Measurements from ENCODE around the gene TNNT3.
"Not testable (repeated sequence)": the region's sequence is repeated elsewhere in the genome, so short reads cannot be mapped to it uniquely, and the experiment has no call there.

The TNNT3 gene

DNA sequence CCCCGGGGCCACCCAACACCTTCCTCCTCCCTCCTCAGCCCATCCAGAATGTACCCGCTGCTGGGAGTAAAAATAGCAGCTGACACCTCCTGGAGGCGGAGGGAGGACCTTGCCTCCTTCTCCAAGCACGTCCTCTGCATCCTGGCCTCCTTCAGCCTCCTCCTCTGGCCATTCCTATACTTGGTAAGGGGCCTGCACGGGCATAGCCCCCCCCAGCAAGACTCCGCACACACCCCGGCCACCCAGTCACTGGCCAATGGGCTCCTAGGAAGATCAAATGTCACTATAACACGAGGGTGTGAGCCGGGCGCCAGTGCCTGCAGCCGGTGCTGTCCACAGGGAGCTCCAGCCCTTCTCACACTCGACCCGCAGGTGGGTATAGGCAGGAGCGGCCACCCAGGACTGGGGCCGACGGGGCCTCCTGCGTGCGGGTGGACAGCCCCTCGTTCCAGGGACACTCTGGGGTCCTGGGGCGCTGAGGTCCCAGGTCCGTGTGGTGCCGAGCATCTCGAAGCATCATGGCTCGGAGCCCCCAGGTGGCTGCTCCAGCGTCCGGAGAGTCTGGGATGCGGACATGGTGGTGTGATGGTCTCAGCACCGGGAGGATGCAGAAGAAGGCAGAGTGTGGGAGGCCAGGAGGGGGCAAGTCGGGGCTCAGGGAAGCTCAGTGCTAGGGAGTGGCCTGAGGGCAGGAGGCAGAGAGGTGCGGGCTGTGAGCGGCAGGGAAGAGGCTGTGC, at the start of gene TNNT3:
TNNT3 (plus strand) TSS at position 313 of the 737 bp plus-strand sequence. CDS start 3,172 bp downstream, outside the sequence.
- DNase-seq, result no peak

DNA sequence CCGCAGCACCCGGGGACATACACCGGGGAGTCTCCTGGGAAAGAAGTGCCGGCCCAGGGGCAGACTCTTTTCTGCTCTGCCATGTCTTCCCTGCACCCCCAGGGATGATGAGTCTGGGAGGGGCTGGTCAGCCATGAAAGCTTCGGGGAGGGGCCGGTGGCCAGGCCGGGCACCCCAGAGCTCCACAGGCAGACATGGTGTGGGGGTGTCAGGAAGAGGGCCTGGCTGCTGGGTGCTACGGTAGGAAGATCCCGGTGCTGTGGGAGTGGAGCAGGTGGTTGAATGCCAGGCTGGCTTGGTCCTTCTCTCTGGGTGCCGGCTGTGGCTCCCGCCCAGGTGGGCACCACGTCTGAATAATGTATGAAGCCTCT, 49.2 kb upstream of the TNNT3 start:
- DNase-seq, result no peak

DNA sequence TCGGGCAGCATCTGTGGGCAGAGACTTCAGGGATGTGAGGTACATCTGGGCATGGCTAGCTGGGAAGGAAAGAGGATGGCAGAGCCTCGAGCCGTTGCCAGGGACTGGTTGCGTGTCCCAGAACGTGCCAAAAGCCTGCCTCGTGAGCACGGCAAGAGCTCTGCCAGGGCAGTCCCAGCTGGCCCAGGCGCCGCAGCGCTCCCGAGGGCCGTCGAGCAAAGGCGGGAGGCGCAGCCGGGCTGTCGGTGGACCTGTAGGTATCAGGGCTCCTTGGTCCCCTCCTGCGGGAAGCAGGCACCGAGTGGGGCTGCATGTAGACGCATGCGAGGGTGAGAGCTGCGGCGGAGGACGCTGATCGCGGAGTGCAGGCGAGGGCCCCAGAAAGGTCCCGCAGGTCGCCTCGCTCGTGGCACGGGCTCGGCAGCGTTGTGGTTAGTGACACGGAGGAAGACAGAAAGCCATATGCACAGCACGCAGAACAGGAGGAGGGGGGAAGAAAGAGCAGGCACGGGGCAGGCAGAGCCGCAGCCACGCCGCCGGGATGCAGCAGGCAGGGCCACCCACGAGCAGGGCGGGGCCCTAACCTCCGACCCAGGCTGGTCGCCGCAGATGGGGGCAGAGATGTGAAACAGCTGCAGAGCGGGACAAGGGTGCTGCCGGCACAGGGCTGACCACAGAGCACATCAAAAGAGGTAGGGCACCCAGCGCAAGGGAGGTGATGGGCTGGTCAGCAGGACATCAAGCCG, 48.6 kb upstream of the TNNT3 start:
- no peak for DNase-seq

DNA sequence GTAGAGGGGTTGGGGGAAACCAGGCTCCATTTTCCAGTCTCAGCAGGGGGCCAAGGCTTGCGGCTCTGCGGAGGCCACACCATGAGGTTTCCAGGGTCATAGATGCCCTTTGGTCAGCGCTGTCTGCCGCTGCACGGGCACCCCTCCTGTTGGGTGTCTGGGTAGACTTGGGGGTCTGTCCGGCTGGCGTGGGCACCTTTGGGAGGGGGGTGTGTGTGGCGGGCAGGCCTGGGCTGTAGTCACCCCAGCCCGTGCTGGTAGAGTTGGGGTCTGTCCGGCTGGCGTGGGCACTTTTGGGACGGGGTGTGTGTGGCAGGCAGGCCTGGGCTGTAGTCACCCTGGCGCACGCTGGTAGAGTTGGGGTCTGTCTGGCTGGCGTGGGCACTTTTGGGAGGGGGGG, 48.0 kb upstream of the TNNT3 start:
- DNase-seq, result no peak

DNA sequence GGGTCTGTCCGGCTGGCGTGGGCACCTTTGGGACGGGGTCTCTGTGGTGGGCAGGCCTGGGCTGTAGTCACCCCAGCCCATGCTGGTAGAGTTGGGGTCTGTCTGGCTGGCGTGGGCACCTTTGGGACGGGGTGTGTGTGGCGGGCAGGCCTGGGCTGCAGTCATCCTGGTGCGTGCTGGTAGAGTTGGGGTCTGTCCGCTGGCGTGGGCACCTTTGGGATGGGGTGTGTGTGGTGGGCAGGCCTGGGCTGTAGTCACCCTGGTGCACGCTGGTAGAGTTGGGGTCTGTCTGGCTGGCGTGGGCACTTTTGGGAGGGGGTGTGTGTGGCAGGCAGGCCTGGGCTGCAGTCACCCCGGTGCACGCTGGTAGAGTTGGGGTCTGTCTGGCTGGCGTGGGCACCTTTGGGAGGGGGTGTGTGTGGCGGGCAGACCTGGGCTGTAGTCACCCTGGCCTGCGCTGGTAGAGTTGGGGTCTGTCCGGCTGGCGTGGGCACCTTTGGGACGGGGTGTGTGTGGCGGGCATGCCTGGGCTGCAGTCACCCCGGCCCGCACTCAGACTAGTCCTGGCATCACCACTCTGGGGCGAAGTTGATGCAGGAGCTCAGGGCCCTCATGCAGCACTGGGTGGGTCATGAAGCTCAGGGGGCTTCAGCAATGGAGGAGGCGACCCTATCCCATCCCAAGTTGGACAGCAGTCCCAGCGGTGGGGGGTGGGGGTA, 47.1 kb upstream of the TNNT3 start:
- no peak for DNase-seq

DNA sequence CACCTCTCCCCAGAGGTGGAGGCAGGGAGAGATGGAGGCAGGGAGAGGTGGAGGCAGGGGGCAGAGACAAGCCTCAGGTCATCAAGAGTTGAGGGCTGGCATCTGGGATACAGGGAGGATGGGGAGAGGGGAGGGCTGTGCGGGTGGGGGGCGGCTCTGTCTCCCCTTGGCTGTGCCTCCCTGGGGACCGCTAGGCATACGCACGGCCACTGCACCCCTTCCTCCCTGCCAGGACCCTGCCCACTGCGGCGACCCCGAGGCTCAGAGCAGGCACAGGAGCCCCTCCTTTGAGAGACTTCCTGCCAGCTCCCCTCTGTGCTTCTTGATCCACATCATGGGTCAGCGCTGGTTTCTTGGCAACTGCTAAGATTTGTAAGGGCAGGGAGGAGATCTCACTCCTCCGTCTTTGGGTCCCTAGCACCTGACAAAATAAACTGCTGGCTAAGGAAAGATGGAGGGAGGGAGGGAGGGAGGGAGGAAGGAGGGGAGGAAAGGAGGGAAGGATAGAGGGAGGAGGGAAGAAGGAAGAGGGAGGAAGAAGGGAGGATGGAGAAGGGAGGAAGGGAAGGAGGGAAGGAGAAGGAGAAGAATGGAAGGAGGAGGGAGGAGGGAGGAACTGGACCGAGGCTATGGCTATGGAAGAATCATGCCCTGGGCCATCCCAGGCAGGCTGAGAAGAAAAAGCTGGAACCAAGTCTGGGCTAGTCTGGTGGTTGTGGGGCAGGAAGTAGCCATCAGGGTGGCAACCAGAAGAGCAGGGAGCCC, 46.3 kb upstream of the TNNT3 start:
- DNase-seq, result no peak

DNA sequence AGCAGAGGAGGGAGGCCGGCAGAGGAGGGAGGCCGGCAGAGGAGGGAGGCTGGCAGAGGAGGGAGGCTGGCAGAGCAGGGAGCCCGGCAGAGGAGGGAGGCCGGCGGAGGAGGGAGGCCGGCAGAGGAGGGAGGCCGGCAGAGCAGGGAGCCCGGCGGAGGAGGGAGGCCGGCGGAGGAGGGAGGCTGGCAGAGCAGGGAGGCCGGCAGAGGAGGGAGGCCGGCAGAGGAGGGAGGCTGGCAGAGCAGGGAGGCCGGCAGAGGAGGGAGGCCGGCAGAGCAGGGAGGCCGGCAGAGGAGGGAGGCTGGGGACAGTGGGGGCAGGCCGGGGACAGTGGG, 45.7 kb upstream of the TNNT3 start:
- not testable (repeated sequence) for DNase-seq

DNA sequence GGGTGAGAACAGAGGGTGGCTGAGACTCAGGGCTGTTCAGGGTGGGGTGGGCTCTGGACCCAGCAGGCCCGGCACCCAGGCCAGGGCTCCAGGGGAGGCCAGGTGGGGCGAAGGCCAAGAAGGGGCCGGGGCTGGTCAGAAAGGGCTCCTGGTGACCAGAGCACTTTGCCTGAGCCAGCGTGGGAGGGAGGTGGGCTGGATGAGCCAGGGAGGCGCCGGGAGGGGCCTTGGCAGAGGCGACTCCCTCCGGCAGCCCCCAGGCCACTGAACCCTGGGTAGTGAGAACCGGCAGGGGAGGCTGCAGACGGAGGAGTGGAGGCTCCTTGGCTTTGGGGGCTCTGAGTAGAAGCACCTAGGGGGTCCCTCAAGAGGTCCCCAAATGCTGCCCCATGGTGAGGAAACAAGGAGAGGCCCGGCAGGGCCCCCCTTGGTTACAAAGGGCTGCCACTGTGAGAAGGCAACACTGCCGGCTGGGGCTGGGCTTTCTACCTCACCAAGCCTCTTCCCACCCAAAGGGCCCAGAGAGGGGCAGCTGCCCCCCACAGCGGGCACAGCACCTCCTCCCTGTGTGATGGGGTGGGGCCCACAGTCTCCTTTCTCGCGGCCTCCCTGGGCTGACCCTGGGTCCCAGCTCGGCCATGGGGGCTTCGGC, 44.9 kb upstream of the TNNT3 start:
- DNase-seq, result not testable (repeated sequence)

DNA sequence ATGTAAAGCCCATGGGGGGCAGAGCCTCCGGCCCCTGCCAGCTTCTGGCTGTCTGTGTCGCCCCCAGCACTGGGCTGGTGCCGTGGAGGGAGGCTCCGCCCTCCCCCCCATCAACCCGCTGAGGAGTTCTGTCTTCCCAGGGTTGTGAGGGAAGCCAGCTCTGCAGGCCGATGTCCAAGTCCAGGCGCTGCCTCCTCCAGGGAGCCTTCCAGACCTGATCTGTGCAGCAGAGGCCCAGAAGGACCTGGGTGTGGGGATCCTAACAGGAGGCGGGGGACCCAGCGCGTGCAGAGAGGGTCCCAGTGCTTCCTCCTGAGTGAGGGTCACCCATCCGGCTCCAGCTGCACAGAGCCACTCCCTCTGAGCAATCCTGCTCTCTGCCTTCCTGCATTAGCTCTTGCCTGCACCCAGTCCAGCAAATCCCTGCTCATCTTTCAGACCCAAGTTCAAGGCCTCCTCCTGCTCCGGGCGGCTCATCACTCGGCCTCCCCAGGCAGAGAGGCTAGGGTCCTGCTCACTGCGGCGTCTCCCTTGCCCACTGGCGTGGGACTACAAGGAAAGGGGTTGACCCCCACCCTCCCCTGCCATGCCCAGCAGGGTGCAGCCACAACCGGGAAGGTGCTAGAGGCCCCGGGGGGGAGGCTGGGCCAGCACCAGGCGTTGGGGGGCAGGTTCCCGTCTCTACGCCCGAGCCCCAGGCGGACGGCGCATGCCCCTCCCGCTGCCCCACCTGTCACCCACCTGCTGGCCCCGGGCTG, 44.2 kb upstream of the TNNT3 start:
- no peak for DNase-seq

DNA sequence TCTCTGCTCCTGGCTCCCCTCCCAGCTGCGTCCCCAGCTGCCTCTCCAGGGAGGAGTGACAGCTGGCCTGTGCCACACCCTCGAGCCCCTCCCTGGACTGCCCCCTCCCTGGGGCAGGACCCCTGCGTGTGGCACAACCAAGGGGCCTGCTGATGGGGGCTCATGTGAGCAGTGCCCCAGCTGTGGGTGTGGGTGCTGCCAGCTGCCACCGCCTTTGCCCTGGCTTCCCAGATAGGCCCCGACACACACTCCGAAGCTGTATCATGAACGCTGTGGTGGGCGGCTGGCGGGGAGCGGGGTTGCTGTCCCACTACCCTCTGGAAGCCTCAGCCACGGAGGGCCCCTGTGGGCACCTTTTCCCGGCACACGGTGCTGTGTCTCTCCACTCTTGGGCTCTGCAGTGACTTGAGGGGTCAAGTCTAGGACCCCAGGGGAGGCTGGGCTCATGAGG, 43.6 kb upstream of the TNNT3 start:
- not testable (repeated sequence) for DNase-seq

DNA sequence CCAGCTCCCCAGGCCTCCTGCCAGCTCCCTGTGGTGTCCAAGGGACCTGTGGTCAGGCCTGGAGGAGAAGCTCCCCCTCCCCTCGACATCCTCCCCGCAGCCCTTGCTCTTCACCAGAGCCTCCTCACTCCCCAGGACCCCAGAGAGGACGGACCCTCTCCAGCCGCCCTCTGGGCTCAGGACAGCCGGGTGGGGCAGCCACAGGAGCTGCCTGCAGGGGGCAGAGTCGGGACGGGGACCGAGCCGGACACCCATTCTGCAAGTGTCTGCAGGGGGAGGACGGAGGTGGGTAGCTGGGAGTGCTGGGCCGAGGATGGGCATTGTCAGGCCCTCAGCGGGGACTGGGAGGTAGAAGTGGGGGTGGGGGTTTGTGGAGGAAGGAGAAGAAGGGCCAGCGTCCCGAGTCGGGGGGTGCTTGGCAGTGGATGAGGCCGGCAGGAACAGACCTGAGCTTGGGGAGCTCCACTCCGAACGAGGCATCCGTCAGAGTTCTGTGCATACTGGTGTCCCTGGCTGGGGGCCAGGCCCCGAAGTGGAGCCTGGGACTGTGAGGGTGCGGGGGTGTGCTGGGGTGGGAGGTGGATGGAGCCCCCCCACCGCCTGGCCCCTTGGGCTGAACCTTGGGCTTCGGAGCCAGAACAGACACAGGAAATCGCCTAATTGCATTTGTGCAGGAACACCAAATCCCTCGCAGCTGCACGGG, 43.0 kb upstream of the TNNT3 start:
- no peak for DNase-seq

DNA sequence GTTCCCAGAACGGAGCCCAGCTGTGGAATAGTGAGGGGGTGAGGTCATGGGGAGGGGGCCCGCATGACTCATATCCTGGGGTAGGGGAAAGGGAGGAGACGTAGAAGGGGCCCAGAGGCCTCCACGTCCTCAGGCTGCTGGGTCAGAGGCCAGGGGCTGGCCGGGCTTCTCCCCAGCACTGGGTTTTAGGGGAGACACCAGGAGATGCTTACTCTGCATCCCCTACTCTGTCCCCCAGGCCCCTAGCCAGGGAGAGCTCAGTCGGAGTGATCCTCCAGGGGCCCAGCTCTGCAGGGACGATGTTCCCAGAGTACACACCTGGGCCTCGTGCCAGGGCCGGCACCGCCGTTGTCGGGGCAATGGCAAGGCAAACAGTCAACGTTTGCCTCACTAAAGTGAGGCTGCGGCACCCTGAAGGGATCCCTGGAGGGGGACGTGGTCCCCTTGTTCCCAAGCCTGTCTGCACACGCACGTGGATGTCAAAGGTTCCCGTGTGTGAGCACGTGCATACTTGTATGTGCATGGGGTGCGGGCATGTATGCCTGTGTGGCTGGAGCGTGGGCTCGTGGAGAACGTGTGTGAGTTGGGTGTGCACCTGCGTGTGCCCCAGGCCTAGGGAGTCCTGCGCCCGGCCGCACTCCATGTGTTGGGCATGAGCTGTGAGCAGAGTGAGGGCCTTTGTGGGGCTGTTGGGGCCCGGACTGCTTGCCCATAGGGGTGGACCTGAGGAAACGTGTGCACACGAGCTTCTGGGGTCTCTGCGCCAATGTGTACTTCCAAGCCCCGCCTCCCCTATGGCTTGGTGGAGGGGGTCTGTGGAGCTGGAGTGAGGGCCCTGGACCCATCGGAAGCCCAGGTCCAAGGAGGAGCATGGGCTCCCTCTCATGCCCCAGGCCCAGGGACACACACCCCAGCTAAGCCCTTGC, 42.0 kb upstream of the TNNT3 start:
- no peak for DNase-seq

DNA sequence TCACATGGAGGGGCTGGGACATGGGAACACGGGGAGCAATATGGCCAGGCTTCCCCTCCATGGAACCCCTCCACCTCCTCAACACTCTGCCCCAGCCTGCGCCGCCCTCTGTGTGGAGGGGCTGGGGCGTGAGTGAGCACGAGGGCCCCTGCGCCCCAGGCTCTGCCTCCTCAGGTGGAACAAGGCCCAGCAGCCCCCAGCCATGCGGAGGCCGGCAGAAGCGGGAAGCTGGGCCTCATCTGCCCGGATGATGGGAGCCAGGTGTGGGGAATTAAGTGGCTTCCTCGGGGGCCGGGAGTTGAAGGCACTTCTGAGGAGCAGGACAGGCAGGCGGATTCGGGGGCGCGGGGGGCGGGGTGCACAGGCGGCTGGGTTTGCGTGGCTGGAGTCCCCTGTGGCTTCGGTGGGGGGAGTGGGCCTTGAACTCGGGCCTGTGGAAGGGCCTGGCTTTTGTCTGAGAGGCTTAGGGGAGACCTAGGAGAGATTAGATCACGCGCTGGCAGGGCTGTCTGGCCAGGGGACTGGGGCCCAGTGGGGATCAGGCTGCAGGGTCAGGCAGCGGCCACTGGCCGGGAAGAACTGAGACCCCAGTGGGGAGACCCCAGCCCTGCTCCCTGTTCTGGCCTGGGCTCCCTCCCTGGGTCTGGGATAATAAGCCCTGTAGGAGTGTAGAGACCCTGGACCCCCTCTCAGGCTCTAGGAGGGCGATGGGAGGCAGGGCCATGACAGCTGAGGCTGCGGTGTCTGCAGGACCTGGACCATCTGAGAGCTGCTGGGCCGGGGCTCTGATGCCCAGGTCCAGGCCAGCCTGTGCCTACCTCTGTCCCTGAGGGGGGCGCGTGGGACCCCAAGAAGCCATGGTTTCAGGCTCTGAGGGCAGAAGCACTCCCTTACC, 41.1 kb upstream of the TNNT3 start:
- no peak for DNase-seq

DNA sequence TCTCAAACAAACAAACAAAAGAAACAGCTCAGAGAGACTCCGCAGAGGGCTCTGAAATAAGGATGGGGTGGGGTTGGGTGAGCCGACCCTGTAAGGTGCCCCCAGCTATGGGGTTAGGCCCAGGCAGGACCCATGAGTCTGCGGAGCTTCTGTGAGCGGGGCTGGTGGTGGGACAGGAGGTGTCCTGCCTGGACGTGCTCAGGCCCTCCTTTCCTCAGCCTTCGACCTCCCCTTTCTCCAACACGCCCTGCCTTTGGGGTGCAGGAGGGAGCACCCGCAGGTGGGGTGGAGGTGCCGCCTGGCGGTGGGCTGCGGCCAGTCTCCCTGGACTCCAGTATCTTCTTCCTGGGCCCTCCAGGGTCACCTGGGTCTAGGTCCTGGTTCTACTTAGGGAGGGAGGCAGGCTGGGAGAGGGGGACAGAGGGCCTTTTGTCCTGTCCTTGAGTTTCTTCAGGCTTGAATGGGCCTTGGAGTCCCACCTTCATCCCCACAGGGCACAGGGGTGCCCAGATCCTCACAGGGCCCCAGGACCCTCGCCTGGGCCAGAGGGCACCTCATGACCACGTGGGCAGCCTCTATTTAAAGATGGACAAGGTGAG, 40.1 kb upstream of the TNNT3 start:
- DNase-seq, result no peak

DNA sequence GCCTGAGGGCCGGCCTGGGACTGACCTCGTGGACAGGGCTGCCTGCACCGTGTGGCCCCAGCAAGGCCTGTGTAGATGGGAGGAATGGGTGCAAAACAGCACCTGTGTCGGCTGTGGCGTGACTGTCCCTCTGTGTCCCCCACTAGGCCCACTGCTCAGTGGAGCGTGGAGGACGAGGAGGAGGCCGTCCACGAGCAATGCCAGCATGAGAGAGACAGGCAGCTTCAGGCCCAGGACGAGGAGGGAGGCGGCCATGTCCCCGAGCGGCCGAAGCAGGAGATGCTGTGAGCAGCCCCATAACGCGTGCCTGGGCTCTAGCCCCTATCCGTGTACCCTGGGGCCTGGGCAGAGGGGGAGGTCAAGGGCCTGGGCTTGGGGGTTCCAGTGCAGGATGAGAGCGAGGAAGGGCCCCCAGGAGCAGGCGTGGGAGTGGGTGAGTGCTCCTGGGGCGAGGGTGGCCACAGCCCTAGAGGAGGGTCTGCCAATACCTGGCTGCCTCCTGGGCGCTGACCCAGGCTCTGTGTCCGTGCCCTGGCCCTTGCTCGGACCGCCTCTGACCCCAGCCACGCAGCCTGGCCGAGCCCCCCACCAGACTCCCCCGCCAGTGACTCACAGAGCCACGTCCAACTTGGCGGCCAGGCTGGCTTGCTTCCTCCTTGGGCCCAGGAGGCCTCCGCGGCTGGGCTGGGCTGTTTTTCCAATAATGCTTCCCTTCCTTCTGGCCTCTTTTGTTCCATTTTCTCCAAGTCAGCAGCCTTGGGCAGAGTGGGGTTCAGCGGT, 39.4 kb upstream of the TNNT3 start:
- no peak for DNase-seq

DNA sequence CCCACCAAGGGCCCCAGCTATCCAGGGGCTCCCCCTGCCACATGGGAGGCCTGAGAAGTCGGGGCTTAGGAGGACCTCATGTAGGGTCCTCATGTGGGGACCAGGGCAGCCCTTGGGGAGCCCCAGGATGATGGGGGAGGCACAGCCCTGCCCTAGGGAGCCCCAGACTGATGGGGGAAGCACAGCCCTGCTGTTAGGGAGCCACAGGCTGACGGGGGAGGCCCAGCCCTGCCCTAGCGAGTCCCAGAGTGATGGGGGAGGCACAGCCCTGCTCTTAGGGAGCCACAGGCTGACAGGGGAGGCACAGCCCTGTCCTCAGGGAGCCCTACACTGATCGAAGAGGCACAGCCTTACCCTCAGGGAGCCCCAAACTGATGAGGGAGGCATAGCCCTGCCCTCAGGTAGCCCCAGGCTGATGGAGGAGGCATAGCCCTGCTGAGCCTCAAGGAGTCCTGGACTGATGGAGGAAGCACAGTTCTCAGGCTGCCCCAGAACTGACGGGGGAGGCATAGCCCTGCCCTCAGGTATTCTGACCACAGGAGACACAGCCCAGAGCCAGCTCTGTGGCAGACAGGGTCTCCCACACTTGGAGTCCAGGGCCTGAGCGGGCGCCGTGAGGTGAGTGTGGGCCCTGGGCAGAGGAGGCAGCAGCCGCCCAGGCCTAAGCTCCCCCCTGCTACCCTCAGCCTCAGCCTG, 38.6 kb upstream of the TNNT3 start:
- no peak for DNase-seq

All from KG1 (cell line).